Measurements from ENCODE around the gene CSN3.

Gene CSN3

GRCh38 chr4:70291341-70291740, 48.9 kb downstream of the CSN3 start:
- DNase-seq (ENCODE audit: low spot score) = no peak

DNA sequence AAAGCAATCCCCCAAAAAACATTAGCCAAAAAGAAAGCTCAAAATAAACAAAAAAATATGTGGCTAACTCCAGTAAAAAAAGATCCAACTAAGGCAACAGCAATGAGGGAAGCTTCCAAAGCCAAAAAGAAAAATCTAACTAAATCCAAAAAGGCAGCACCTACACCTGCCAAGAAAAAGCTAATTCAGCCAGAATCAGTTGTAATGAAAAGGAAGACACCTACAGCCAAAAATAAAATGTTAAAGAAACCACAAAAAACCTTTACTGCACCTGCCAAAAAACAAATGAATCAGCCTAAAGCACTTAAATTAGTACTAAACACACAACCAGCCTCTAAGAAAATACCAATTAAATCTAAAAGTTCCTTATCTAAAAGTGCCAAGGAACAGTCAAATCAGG, 55.2 kb downstream of the CSN3 start:
- no peak for DNase-seq (ENCODE audit: low spot score)

- no peak for DNase-seq (ENCODE audit: low spot score)
These were observed 55.7 kb downstream of the CSN3 start for GRCh38 chr4:70298051-70298450.

- no peak for DNase-seq (ENCODE audit: low spot score)
These were observed 57.2 kb downstream of the CSN3 start for GRCh38 chr4:70299643-70300042.

GRCh38 chr4:70300215-70300614, 57.8 kb downstream of the CSN3 start:
- no peak for DNase-seq (ENCODE audit: low spot score)

All from hepatic stellate cell (primary cell).